Tibial nerve (tissue), 4 donors: ENCODE results near the gene MAGEB4. TPM values are rescaled to one million over a fixed set of nuclear protein-coding genes. Genes with fewer than 3 reads are reported as not detected.
A peak's percentile ranks its signal among the peaks of the same experiment; 100 is the strongest.

Experiments
- DNase-seq, 2 donors: peaks; one replicate each; pipeline ENCODE4 v3.0.0-alpha.2; 2019; ENCODE audit warnings: low spot score in 2 of 2
- H3K27ac ChIP-seq, 4 donors: fragments of 200-600 bp; sonication (generic) in 3 of 4; one replicate each; pipeline ENCODE4 v1.5.1; 2017 to 2019; ENCODE audit warnings: mild to moderate bottlenecking in 1 of 4
- H3K27me3 ChIP-seq, 2 donors: fragments of 200-600 bp; sonication (generic) in 1 of 2; one replicate each; pipeline versions ENCODE4 v1.5.1 to v1.6.0; 2017 to 2019
- H3K36me3 ChIP-seq, 3 donors: fragments of 200-600 bp; sonication (generic); one replicate each; pipeline ENCODE4 v1.5.1; 2018 to 2019
- H3K4me1 ChIP-seq, 4 donors: fragments of 200-600 bp; sonication (generic) in 3 of 4; one replicate each; pipeline ENCODE4 v1.5.1; 2017 to 2019
- H3K4me3 ChIP-seq, 4 donors: fragments of 200-600 bp; sonication (generic) in 3 of 4; one replicate each; pipeline ENCODE4 v1.5.1; 2017 to 2019; ENCODE audit warnings: mild to moderate bottlenecking in 1 of 4, moderate library complexity in 1 of 4
- H3K9me3 ChIP-seq, 4 donors: fragments of 200-600 bp; sonication (generic) in 3 of 4; one replicate each; pipeline ENCODE4 v1.5.1; 2017 to 2019
- CTCF ChIP-seq, 5 experiments: fragments of 200-600 bp in 3 of 5; fragments of 450-650 bp in 2 of 5; sonication (generic) in 3 of 5; IDR thresholded peaks; one replicate each; pipeline ENCODE4 v1.5.1; 2016 to 2019; ENCODE audit warnings: antibody characterized with exemption in 5 of 5, mild to moderate bottlenecking in 3 of 5, moderate library complexity in 2 of 5
- EP300 ChIP-seq, 2 donors: sonication (generic); formaldehyde crosslinking; IDR thresholded peaks; one replicate each; pipeline ENCODE4 v1.6.1; 2017; ENCODE audit warnings: antibody characterized with exemption in 2 of 2, mild to moderate bottlenecking in 1 of 2
- POLR2A ChIP-seq, 2 donors: fragments of 450-650 bp; IDR thresholded peaks; one replicate each; pipeline ENCODE4 v1.6.1; 2017; ENCODE audit warnings: antibody characterized with exemption in 2 of 2, mild to moderate bottlenecking in 2 of 2, moderate library complexity in 2 of 2
- WGBS, 2 donors: methylation state at CpG; one replicate each; pipeline ENCODE4 v1.1.5; 2018; 5-methylcytosine and 5-hydroxymethylcytosine counted together
- total RNA-seq, 4 donors: library from RNA; depleted of rRNA; stranded (reverse); fragments of >200 nt; gene quantifications; one replicate each; pipeline ENCODE4 v1.1.0, GENCODE V29; 2016

The MAGEB4 gene
- total RNA-seq, 4 donors from 2014 or later, result not detected

GRCh38 chrX:30261012-30261411 is 19.2 kb downstream of the MAGEB4 start:
- no peaks in the 10 kb centered on the region for H3K36me3 ChIP-seq
- no peaks in the 10 kb centered on the region for H3K4me1 ChIP-seq
- no peak overlapping the region for H3K4me3 ChIP-seq
- no peak for TF ChIP-seq EP300 (IDR thresholded peaks at IDR 0.05)
- TF ChIP-seq CTCF (IDR thresholded peaks at IDR 0.05), result no peak
- TF ChIP-seq POLR2A (IDR thresholded peaks at IDR 0.05), result no peak
- no peaks in the 10 kb centered on the region for H3K27me3 ChIP-seq
- no peak for DNase-seq
- no peak overlapping the region for H3K27ac ChIP-seq
- H3K9me3 ChIP-seq, result no peaks in the 10 kb centered on the region

GRCh38 chrX:30262763-30263162 is 21.0 kb downstream of the MAGEB4 start:
- no peaks in the 10 kb centered on the region for H3K36me3 ChIP-seq
- peaks cover 0 to 9% of the 10 kb centered on the region in 2 donors for H3K27me3 ChIP-seq
- no peak overlapping the region for H3K27ac ChIP-seq
- DNase-seq, result no peak
- no peaks in the 10 kb centered on the region for H3K4me1 ChIP-seq
- WGBS, 2 donors, result 83 to 88% methylated on average over 1 of the region's 1 CpG
- no peaks in the 10 kb centered on the region for H3K9me3 ChIP-seq
- TF ChIP-seq EP300 (IDR thresholded peaks at IDR 0.05) (no peak), POLR2A (IDR thresholded peaks at IDR 0.05) (no peak)
- no peak overlapping the region for H3K4me3 ChIP-seq

GRCh38 chrX:30270639-30271038 is 28.8 kb downstream of the MAGEB4 start:
- no peak overlapping the region for H3K27ac ChIP-seq
- peaks cover 0 to 9% of the 10 kb centered on the region in 2 donors for H3K27me3 ChIP-seq
- no peaks in the 10 kb centered on the region for H3K4me1 ChIP-seq
- 74 to 77% methylated on average over 3 of the region's 3 CpGs for WGBS, 2 donors
- no peak for DNase-seq
- H3K36me3 ChIP-seq, result no peaks in the 10 kb centered on the region
- no peaks in the 10 kb centered on the region for H3K9me3 ChIP-seq
- TF ChIP-seq CTCF (IDR thresholded peaks at IDR 0.05), result no peak
- no peak for TF ChIP-seq POLR2A (IDR thresholded peaks at IDR 0.05)
- no peak for TF ChIP-seq EP300 (IDR thresholded peaks at IDR 0.05)
- no peak overlapping the region for H3K4me3 ChIP-seq

GRCh38 chrX:30275498-30275897 is 33.7 kb downstream of the MAGEB4 start:
- Histone ChIP-seq H3K27ac (no peak overlapping the region), H3K36me3 (no peaks in the 10 kb centered on the region), H3K4me3 (no peak overlapping the region), H3K4me1 (no peaks in the 10 kb centered on the region), H3K27me3 (no peaks in the 10 kb centered on the region), H3K9me3 (no peaks in the 10 kb centered on the region)
- TF ChIP-seq POLR2A (IDR thresholded peaks at IDR 0.05), result no peak
- peak in 3 of 5 experiments; percentile 20 to 34 (median 24) for TF ChIP-seq CTCF (IDR thresholded peaks at IDR 0.05)
- no peak for TF ChIP-seq EP300 (IDR thresholded peaks at IDR 0.05)
- WGBS, 2 donors, result 7 to 10% methylated on average over 1 of the region's 1 CpG
- peak in 1 of 2 donors; percentile 8 for DNase-seq

- Histone ChIP-seq H3K27ac (no peak overlapping the region), H3K4me1 (no peaks in the 10 kb centered on the region), H3K36me3 (no peaks in the 10 kb centered on the region), H3K4me3 (no peak overlapping the region), H3K9me3 (no peaks in the 10 kb centered on the region), H3K27me3 (no peaks in the 10 kb centered on the region)
- WGBS, 2 donors, result 53 to 87% methylated on average over 1 of the region's 1 CpG
- DNase-seq, result no peak
- no peak for TF ChIP-seq EP300 (IDR thresholded peaks at IDR 0.05)
Measured at GRCh38 chrX:30278365-30278764, 36.6 kb downstream of the MAGEB4 start.

GRCh38 chrX:30280428-30280827 is 38.6 kb downstream of the MAGEB4 start:
- H3K4me3 ChIP-seq, result no peak overlapping the region
- H3K4me1 ChIP-seq, result peaks cover 0 to 3% (median 0%) of the 10 kb centered on the region in 4 donors
- TF ChIP-seq EP300 (IDR thresholded peaks at IDR 0.05) (no peak), CTCF (IDR thresholded peaks at IDR 0.05) (no peak), POLR2A (IDR thresholded peaks at IDR 0.05) (no peak)
- no peak for DNase-seq
- 92 to 94% methylated on average over 1 of the region's 1 CpG for WGBS, 2 donors
- no peak overlapping the region for H3K27ac ChIP-seq
- no peaks in the 10 kb centered on the region for H3K36me3 ChIP-seq
- H3K9me3 ChIP-seq, result no peaks in the 10 kb centered on the region
- H3K27me3 ChIP-seq, result no peaks in the 10 kb centered on the region
